Loucy (cell line): ENCODE measurements around the gene LMAN1L.
A peak's percentile ranks its signal among the peaks of the same experiment; 100 is the strongest.

Source experiments
- H2AFZ ChIP-seq: fragments of 200-600 bp; sonication (generic); 2 replicates; pipeline ENCODE4 v1.6.0; 2016; ENCODE audit warnings: antibody characterized with exemption, mild to moderate bottlenecking, low read length, moderate library complexity
- H3F3A ChIP-seq: fragments of 200-600 bp; 2 replicates; pipeline ENCODE4 v1.6.0; 2016; ENCODE audit warnings: antibody characterized with exemption, low read depth, mild to moderate bottlenecking
- H3K27me3 ChIP-seq: fragments of 200-600 bp; sonication (generic); 2 replicates; pipeline ENCODE4 v1.6.1; 2014; ENCODE audit warnings: low read length, mild to moderate bottlenecking; ENCODE audit not compliant: insufficient read depth, poor library complexity, severe bottlenecking
- H3K36me3 ChIP-seq: fragments of 200-600 bp; sonication (generic); 2 replicates; pipeline ENCODE4 v1.6.1; 2016; ENCODE audit warnings: low read length; ENCODE audit not compliant: insufficient read depth
- H3K4me1 ChIP-seq: fragments of 200-600 bp; sonication (generic); 2 replicates; pipeline ENCODE4 v1.5.1; 2014; ENCODE audit warnings: low read length, mild to moderate bottlenecking; ENCODE audit not compliant: insufficient read depth, poor library complexity, severe bottlenecking
- H3K4me2 ChIP-seq: fragments of 200-600 bp; sonication (generic); 2 replicates; pipeline ENCODE4 v1.6.0; 2014; ENCODE audit warnings: antibody characterized with exemption, low read length, low read depth, mild to moderate bottlenecking; ENCODE audit not compliant: poor library complexity, severe bottlenecking
- H3K4me3 ChIP-seq: fragments of 200-600 bp; sonication (generic); 2 replicates; pipeline ENCODE4 v1.5.1; 2014; ENCODE audit warnings: low read length, mild to moderate bottlenecking, mixed read lengths; ENCODE audit not compliant: poor library complexity, severe bottlenecking
- H3K79me2 ChIP-seq: fragments of 200-600 bp; sonication (generic); 2 replicates; pipeline ENCODE4 v1.6.1; 2014; ENCODE audit warnings: low read length; ENCODE audit not compliant: insufficient read depth
- H3K9ac ChIP-seq: fragments of 200-600 bp; sonication (generic); 2 replicates; pipeline ENCODE4 v1.6.0; 2014; ENCODE audit warnings: mild to moderate bottlenecking, low read depth, low read length, moderate library complexity; ENCODE audit not compliant: poor library complexity, severe bottlenecking
- H3K9me2 ChIP-seq: fragments of 200-600 bp; sonication (generic); replicated peaks from 2 replicates; pipeline ENCODE4 v1.6.1; 2016; ENCODE audit warnings: low read depth, low read length, mixed read lengths
- H3K9me3 ChIP-seq: fragments of 200-600 bp; sonication (generic); 2 replicates; pipeline ENCODE4 v1.6.1; 2014; ENCODE audit warnings: mild to moderate bottlenecking, antibody characterized with exemption, low read length, low read depth; ENCODE audit not compliant: insufficient read depth
- H4K20me1 ChIP-seq: fragments of 200-600 bp; sonication (generic); 2 replicates; pipeline ENCODE4 v1.6.0; 2014; ENCODE audit warnings: antibody characterized with exemption, low read length, mild to moderate bottlenecking; ENCODE audit not compliant: insufficient read depth, poor library complexity, severe bottlenecking
- EZH2phosphoT487 ChIP-seq: fragments of 200-600 bp; IDR thresholded peaks from 2 replicates; pipeline ENCODE4 v1.6.1; 2018; ENCODE audit warnings: antibody characterized with exemption, mild to moderate bottlenecking, moderate library complexity, borderline replicate concordance
- TF ChIP-seq, protein P1 (sequence below): fragments of 200-600 bp; sonication (generic); conservative IDR thresholded peaks from 2 replicates; pipeline ENCODE4 v1.5.1; 2014; ENCODE audit warnings: mild to moderate bottlenecking, antibody characterized with exemption, low read length

LMAN1L gene

GRCh38 chr15:74845581-74845980, 32.9 kb downstream of the LMAN1L start:
- H3K4me2 ChIP-seq: peak overlapping the region; percentile 91
- no peak overlapping the region for H2AFZ ChIP-seq
- H3F3A ChIP-seq: no peaks in the 10 kb centered on the region; the same call in 1 of the 2 replicates
- peaks cover 32% of the 10 kb centered on the region; the same call in 1 of the 2 replicates for H3K36me3 ChIP-seq
- H3K9ac ChIP-seq: peak overlapping the region; percentile 85
- H3K4me3 ChIP-seq: peak overlapping the region; percentile 18
- peaks cover 3% of the 10 kb centered on the region for H4K20me1 ChIP-seq
- peaks cover 40% of the 10 kb centered on the region for H3K4me1 ChIP-seq
- TF ChIP-seq, protein P1, sequence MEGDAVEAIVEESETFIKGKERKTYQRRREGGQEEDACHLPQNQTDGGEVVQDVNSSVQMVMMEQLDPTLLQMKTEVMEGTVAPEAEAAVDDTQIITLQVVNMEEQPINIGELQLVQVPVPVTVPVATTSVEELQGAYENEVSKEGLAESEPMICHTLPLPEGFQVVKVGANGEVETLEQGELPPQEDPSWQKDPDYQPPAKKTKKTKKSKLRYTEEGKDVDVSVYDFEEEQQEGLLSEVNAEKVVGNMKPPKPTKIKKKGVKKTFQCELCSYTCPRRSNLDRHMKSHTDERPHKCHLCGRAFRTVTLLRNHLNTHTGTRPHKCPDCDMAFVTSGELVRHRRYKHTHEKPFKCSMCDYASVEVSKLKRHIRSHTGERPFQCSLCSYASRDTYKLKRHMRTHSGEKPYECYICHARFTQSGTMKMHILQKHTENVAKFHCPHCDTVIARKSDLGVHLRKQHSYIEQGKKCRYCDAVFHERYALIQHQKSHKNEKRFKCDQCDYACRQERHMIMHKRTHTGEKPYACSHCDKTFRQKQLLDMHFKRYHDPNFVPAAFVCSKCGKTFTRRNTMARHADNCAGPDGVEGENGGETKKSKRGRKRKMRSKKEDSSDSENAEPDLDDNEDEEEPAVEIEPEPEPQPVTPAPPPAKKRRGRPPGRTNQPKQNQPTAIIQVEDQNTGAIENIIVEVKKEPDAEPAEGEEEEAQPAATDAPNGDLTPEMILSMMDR: no peak
- no peak for TF ChIP-seq EZH2phosphoT487
- no peaks in the 10 kb centered on the region for H3K9me2 ChIP-seq
- no peaks in the 10 kb centered on the region for H3K27me3 ChIP-seq
- H3K79me2 ChIP-seq: peaks cover 21% of the 10 kb centered on the region
- H3K9me3 ChIP-seq: no peaks in the 10 kb centered on the region

- H3K4me3 ChIP-seq: no peak overlapping the region
- no peaks in the 10 kb centered on the region for H4K20me1 ChIP-seq
- no peak overlapping the region for H3K9ac ChIP-seq
- no peaks in the 10 kb centered on the region for H3K9me2 ChIP-seq
- no peak overlapping the region for H2AFZ ChIP-seq
- H3K36me3 ChIP-seq: peaks cover 51% of the 10 kb centered on the region; the same call in 1 of the 2 replicates
- no peak overlapping the region for H3K4me2 ChIP-seq
- H3K27me3 ChIP-seq: no peaks in the 10 kb centered on the region
- TF ChIP-seq, protein P1: no peak
- no peak for TF ChIP-seq EZH2phosphoT487
- H3K4me1 ChIP-seq: peaks cover 29% of the 10 kb centered on the region
- H3K9me3 ChIP-seq: no peaks in the 10 kb centered on the region
- H3F3A ChIP-seq: no peaks in the 10 kb centered on the region; the same call in 1 of the 2 replicates
- H3K79me2 ChIP-seq: peaks cover 4% of the 10 kb centered on the region
Observed at GRCh38 chr15:74847432-74847831, 34.8 kb downstream of the LMAN1L start.

DNA sequence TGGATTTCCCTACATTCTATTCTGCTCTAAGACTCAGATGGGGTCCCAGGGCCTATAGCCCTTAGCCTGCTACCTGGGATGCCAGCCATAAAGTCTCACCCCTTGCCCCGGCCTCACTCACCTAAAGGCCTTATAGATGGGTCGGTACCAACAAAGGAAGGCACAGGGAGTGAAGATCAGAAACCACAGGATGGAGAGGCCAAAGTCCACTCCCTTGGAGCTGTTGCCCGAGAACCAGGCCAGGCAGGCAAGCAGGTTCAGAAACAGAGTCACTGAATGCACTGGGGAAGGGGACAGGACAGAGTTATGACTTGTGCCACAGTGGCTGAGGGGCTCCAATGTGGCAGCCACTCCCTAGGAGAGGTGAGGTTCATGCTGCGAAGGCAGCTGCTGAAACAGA, 37.8 kb downstream of the LMAN1L start:
- H4K20me1 ChIP-seq: peaks cover 4% of the 10 kb centered on the region
- H3K9ac ChIP-seq: no peak overlapping the region
- no peaks in the 10 kb centered on the region for H3K9me3 ChIP-seq
- peaks cover 4% of the 10 kb centered on the region for H3K4me1 ChIP-seq
- H3K27me3 ChIP-seq: no peaks in the 10 kb centered on the region
- no peaks in the 10 kb centered on the region for H3F3A ChIP-seq
- H2AFZ ChIP-seq: no peak overlapping the region
- no peak overlapping the region for H3K4me2 ChIP-seq
- H3K9me2 ChIP-seq: no peaks in the 10 kb centered on the region
- no peaks in the 10 kb centered on the region; the same call in 1 of the 2 replicates for H3K79me2 ChIP-seq
- peaks cover 67% of the 10 kb centered on the region; the same call in 1 of the 2 replicates for H3K36me3 ChIP-seq
- TF ChIP-seq, protein P1: no peak
- TF ChIP-seq EZH2phosphoT487: no peak
- H3K4me3 ChIP-seq: no peak overlapping the region
